Measurements from ENCODE around the gene SND1.

DNA sequence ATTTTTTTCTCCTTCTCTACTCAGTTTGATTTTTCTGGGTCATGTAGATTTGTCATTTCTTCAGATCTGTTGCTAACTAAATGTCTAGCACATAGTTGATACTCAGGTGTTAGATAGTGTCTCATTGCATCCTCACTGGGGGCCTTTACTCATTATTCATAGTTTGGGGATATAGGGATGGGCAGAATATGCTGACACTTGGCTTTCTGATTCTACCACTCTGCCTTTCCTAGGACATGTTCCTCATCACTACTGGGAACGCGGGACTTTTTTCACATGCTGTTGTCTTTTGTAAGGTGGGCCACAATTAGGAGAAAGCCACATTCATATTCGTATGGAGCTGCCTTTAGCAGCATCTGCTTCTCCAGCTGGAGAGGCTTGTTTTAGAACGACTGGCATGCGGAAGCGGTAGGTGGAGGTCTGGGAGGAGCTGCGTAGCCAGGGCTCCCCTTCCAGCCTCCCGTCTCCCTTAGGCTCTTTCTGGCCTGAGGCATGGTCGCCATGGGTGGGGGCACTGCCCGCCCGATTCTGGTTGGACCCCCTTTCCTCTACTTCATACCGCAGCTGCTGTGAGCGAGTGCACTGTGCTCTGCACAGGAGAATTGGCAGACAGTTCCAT, 78.8 kb downstream of the SND1 start:
- TF ChIP-seq, protein P1, sequence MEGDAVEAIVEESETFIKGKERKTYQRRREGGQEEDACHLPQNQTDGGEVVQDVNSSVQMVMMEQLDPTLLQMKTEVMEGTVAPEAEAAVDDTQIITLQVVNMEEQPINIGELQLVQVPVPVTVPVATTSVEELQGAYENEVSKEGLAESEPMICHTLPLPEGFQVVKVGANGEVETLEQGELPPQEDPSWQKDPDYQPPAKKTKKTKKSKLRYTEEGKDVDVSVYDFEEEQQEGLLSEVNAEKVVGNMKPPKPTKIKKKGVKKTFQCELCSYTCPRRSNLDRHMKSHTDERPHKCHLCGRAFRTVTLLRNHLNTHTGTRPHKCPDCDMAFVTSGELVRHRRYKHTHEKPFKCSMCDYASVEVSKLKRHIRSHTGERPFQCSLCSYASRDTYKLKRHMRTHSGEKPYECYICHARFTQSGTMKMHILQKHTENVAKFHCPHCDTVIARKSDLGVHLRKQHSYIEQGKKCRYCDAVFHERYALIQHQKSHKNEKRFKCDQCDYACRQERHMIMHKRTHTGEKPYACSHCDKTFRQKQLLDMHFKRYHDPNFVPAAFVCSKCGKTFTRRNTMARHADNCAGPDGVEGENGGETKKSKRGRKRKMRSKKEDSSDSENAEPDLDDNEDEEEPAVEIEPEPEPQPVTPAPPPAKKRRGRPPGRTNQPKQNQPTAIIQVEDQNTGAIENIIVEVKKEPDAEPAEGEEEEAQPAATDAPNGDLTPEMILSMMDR (IDR thresholded peaks at IDR 0.05; ENCODE audit: insufficient read depth, low read length, poor library complexity, severe bottlenecking) = no peak
- TF ChIP-seq EZH2phosphoT487 (conservative IDR thresholded peaks at IDR 0.05; ENCODE audit: low read length) = no peak

All from SU-DHL-6 (cell line).